ENCODE measurements around the gene SQSTM1. TPM values are rescaled to one million over a fixed set of nuclear protein-coding genes. Genes with fewer than 3 reads are reported as not detected.

The SQSTM1 gene
- total RNA-seq, 4 donors from 2014 or later: 105 to 236 (median 149) TPM

DNA sequence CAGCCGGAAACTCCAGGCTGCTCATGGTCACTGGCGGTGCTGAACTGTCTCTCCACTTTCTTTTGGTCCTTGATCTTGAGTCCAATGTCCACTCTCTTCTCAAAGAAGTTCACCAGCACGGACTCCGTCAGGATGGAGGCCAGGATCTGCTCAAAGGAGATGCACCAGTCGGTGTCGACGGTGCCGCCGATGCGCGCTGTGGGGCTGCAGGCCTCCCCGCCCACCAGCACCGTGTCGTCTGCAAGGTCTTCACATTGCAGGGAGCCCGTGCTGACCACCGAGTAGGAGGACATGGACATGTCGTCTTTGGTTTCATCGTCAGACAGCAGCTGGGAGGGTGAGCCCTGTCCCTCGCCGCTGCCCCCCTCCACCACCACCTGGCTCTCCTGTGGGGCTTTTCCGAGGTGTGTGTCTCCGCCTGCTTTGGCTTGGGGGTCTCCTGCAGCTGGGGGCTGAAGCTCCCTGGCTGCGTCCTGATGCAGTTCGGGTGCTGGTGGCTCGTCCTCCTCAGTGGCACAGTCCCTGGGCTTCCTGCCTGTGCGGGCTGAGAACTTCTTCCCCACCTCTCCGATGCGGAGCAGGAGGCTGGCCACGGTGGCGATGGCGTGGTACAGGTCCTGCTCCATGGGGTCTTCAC lies 42.9 kb downstream of the SQSTM1 start:
- peaks cover 8 to 38% (median 9%) of the 10 kb centered on the region in 3 donors for H3K4me1 ChIP-seq
- TF ChIP-seq POLR2A (IDR thresholded peaks at IDR 0.05): no peak
- TF ChIP-seq, protein P1, sequence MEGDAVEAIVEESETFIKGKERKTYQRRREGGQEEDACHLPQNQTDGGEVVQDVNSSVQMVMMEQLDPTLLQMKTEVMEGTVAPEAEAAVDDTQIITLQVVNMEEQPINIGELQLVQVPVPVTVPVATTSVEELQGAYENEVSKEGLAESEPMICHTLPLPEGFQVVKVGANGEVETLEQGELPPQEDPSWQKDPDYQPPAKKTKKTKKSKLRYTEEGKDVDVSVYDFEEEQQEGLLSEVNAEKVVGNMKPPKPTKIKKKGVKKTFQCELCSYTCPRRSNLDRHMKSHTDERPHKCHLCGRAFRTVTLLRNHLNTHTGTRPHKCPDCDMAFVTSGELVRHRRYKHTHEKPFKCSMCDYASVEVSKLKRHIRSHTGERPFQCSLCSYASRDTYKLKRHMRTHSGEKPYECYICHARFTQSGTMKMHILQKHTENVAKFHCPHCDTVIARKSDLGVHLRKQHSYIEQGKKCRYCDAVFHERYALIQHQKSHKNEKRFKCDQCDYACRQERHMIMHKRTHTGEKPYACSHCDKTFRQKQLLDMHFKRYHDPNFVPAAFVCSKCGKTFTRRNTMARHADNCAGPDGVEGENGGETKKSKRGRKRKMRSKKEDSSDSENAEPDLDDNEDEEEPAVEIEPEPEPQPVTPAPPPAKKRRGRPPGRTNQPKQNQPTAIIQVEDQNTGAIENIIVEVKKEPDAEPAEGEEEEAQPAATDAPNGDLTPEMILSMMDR (IDR thresholded peaks at IDR 0.05): no peak
- no peaks in the 10 kb centered on the region for H3K9me3 ChIP-seq
- no peak for DNase-seq
- 96 to 98% methylated on average over 10 to 12 of the region's 31 CpGs for WGBS, 2 donors
- no peak overlapping the region for H3K4me3 ChIP-seq
- no peak overlapping the region for H3K27ac ChIP-seq
- no peaks in the 10 kb centered on the region for H3K27me3 ChIP-seq
- intact Hi-C loops (cut with DNase I): no loop called here
- peaks cover 14 to 73% (median 22%) of the 10 kb centered on the region in 3 donors for H3K36me3 ChIP-seq

DNA sequence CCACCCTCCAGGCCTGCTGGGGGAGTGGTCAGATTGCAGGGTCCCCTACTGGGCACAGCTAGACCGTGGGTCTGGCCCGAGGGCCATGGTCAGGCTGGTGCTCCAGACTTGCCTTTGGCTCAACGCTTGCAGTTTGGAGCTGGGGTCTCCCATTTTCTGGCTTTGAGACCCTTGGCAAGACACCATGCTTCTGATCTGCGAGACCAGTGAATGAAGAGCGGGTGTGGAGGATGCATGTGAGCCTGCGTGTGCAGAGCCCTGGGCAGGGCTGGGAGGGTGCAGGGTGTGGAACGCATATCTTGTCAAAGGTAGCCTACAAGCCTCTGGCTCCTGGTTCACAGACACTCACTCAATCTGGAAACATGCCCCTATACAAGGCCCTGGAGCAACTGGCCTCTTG lies 44.0 kb downstream of the SQSTM1 start:
- no peak overlapping the region for H3K27ac ChIP-seq
- no peaks in the 10 kb centered on the region for H3K9me3 ChIP-seq
- TF ChIP-seq, protein P1 (IDR thresholded peaks at IDR 0.05): no peak
- TF ChIP-seq POLR2A (IDR thresholded peaks at IDR 0.05): no peak
- peaks cover 4 to 32% (median 9%) of the 10 kb centered on the region in 3 donors for H3K4me1 ChIP-seq
- peaks cover 18 to 85% (median 25%) of the 10 kb centered on the region in 3 donors for H3K36me3 ChIP-seq
- intact Hi-C loops (cut with DNase I): no loop called here
- DNase-seq: no peak
- H3K4me3 ChIP-seq: no peak overlapping the region
- no peaks in the 10 kb centered on the region for H3K27me3 ChIP-seq
- WGBS, 2 donors: 60 to 94% methylated on average over 1 to 3 of the region's 7 CpGs

DNA sequence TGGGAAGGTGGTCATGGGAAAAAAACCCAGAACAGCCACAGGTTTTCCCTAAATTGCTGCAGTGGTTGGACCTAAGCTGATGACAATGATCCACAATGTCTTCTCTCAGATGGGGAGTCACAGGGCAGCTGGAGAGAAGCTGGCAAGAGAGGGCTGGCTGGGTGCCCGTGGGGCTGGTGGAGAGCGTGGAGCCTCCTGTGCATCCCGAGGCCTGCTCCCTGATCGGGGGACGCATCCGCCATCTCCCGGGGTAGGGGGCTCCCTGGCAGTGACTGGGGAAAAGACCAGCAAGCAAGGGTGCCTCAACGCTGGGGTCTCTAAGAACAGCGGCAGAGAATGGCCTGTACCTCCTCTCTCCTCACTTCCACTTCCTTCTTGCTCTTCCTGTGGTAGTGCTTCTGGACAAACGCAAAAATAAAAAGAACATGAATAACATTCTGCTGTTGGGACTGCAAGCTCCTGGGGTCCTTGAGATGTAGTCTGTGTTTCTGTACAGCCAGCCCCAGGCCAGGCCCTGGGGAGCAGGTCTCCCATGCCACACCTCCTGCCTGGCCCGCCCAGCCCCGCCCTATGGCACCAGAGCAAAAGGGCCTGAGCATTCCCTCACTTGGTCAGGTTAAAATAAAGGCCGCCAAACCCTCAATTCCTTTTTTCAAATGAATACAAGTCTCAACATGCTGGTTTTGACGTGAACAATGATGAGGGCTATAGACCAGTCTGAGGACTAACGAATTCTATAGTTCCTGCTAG lies 45.0 kb downstream of the SQSTM1 start:
- no peaks in the 10 kb centered on the region for H3K27me3 ChIP-seq
- H3K4me3 ChIP-seq: no peak overlapping the region
- intact Hi-C loops (cut with DNase I): no loop called here
- no peaks in the 10 kb centered on the region for H3K9me3 ChIP-seq
- WGBS, 2 donors: 76 to 79% methylated on average over 6 to 13 of the region's 15 CpGs
- TF ChIP-seq POLR2A (IDR thresholded peaks at IDR 0.05): no peak
- TF ChIP-seq, protein P1 (IDR thresholded peaks at IDR 0.05): no peak
- peaks cover 22 to 94% (median 25%) of the 10 kb centered on the region in 3 donors for H3K36me3 ChIP-seq
- H3K27ac ChIP-seq: peak overlapping the region in 2 of 4 donors; percentile 19 to 42
- no peak for DNase-seq
- H3K4me1 ChIP-seq: peaks cover 0 to 22% (median 9%) of the 10 kb centered on the region in 3 donors

DNA sequence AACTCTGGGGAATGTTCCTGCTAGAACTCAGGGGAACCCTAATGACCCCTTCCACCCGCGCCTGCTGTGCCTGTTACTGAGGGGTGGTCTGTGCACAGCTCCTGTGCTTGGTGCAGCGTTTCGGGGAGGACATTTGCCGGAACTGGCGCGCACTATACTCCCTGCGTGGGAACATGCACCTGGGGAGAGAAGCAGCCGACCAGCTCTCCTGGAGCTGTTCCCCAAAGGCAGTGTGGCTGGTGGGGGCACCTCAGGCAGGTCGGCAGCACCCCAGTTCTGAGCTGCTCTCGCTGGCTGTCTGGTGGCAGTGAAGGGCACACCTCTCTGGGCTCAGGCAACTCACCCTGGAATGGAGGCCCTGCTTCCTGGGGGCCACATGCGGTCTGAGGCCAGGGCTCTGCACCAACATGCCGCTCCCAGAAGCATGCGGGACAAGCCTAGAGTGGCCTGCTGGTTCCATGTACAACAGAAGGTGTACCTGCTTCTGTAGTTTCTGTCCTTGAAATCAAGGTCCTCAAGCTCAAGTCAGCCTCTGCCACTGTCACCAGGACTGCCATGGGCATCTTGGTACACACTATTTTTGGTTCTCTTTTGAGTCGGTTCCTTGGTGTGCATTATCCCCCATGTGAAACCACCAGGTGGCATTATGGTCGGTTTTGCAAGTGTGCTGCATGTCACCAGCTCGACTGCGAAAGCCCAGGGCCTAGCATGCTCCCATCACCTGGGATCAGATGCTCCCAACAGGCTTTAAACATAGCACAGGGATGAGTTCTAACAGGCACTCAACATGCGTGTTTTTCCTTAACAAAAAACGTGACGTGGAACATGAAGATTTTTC lies 45.8 kb downstream of the SQSTM1 start:
- peaks cover 22 to 98% (median 29%) of the 10 kb centered on the region in 3 donors for H3K36me3 ChIP-seq
- TF ChIP-seq, protein P1 (IDR thresholded peaks at IDR 0.05): no peak
- no peak for TF ChIP-seq POLR2A (IDR thresholded peaks at IDR 0.05)
- no peaks in the 10 kb centered on the region for H3K9me3 ChIP-seq
- 65 to 67% methylated on average over 4 to 13 of the region's 21 CpGs for WGBS, 2 donors
- H3K27me3 ChIP-seq: no peaks in the 10 kb centered on the region
- no peak overlapping the region for H3K4me3 ChIP-seq
- peaks cover 0 to 21% (median 9%) of the 10 kb centered on the region in 3 donors for H3K4me1 ChIP-seq
- intact Hi-C loops (cut with DNase I): no loop called here
- H3K27ac ChIP-seq: peak overlapping the region in 2 of 4 donors; percentile 19 to 42
- DNase-seq: no peak

Measured in esophagus squamous epithelium (tissue), 5 donors.